HuH-7 (cell line): ENCODE results near the gene DNMBP.
"Not testable (repeated sequence)": the region's sequence is repeated elsewhere in the genome, so short reads cannot be mapped to it uniquely, and the experiment has no call there.

Source experiments
- DNase-seq: peaks from one replicate; pipeline ENCODE4 v3.0.0; 2011; ENCODE audit warnings: low spot score

DNMBP gene

DNA sequence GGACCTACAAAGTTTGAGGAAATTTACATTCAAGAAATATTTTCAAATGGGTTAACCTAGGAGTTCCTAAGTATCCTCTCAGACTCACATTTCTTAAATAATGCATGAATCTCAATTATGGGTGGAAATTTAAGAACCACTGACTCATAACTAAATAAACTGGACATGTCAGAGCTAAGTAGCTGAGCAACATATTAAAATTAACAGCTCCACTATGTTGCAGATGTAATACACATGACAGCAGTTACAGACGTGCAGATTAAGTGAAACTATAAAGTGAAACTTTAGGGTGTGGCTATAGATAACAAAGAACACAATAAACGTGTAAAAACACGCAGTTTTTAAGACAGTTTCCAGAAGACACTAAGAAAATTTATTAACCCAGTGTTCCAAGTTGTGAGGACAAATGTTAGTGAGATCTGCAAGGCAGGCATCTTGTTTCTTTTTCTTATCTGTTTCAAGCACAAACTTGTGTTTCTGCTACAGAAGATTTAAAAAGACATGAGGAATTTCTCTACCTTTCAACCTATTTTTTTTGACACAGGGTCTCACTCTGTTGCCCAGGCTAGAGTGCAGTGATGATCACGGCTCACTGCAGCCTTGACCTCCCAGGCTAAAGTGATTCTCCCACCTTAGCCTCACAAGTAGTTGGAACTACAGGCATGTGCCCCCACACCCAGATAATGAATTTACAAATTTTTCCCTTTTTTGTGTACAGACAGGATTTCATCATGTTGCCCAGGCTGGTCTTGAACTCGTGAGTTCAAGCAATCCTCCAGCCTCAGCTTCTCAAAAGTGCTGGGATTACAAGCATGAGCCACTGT, 25.3 kb downstream of the DNMBP start:
- no peak for DNase-seq

DNA sequence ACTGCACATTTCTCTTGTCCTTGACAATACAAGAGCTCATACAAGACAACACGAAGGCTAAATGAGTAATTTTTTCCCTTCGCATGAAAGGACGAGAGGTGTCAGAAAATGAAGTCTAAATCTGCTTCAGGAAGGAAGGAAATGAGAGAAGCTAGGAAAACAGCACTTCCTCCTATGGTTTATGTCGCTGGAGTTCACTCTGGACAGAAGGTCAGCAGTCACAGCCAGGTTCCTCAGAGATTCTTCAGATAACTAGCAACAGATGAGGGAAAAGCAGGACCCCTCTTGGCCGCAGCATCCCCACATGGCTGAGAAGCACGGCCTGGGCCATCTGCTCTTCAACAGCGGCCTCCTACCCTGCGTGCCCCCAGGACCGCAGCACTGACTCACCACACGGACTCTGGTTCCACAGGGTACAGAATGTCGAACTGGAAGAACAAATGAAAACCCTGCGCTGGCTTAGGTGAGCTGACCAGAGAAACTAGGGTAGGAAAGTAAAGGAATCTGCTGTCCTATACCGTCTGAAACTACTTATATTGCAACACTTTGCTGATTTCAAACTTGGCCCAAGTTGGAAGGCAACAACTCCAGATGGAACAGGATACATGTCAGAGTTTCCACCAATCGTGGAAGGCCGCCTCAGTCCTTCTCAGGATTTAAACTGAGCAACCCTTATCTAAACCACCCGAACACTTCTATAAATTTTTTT, 26.3 kb downstream of the DNMBP start:
- no peak for DNase-seq

DNA sequence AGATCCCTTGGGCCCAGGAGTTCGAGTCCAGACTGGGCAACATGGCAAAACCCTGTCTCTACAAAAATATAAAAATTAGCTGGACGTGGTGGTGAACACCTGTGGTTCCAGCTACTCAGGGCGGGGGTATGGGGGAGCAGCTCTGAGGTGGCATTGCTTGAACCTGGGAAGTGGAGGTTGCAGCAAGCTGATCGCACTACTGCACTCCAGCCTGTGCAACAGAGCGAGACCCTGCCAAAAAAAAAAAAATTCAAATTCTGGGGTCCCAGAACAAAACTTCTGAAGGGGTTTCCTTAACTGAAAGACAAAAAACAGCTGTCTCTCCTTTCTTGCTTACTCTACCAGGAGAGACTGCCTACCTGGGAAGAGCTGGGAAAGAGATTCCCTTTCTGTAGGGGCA, 27.0 kb downstream of the DNMBP start:
- no peak for DNase-seq

DNA sequence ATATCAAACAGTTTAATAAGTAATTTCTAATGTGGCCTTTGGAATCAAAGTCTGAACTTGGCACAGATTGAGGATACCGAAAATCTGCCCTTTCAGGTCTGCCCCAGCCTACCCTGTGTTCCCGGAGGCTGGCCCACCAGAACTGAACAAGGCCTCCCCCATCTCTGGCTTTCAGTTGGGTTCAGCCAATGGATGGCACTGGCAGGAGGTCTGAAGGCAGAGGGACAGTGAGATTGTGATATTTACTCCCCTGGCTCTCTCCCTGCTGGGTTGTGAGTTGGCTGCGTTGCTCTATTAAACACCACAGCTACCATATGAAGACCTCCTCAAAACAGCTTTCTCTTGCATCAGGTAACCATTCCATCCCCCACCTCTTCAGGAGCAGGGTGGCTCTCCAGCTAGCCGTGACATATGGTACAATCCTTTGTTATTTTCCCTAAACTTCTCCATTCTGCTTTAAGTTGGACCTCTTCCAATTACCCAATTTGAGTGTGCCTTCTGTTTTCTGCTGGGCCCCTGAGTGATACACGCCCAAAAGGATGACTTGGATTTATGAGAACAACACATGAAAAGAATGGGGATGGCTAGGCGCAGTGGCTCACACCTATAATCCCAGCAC, 28.1 kb downstream of the DNMBP start:
- DNase-seq: no peak

DNA sequence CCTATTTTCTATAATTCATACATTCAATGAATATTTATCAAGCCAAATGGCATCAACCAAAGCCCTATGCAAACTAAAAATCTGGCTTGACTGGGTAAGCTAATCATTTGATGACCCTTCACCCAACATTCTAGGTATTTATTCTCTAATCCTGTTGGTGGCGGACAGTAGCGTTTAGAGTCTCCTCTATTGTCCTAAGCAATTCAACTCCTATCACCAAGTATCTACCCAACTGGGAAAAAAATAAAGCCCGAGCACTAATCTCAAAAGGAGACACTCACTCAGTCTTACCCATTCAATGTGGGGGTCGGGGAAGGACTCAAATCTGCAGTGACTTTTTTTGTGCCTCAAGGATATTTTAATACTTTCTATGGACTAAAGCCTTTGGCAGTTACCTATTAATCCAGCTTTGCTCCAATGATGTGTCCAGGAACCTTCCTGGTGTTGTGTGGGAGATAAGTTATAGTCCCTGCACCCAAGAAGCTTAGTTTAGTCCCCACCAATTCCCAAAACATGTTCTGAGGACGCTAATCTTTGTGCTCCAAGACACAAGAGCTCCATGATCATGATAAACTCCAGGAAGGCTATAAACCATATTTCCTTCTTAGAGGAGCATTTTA, 30.6 kb downstream of the DNMBP start:
- DNase-seq: no peak

DNA sequence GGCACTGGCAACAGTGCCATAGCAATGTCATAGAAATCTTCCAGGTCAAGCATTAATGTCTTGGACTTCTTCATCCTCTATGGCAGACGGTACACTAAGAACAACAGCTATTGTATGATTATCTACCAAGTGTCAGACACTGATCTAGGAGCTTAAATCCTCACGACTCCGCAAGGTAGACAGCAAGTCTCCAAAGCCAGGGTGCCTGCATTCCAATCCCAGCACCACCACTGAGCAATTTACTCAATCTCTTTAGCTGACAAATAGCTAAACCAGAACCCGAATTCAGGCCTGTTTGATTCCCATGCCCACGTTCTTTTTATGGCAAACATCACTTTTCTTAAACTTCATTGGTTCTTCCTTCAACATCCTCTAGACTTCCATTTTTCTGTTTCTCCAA, 31.8 kb downstream of the DNMBP start:
- no peak for DNase-seq

DNA sequence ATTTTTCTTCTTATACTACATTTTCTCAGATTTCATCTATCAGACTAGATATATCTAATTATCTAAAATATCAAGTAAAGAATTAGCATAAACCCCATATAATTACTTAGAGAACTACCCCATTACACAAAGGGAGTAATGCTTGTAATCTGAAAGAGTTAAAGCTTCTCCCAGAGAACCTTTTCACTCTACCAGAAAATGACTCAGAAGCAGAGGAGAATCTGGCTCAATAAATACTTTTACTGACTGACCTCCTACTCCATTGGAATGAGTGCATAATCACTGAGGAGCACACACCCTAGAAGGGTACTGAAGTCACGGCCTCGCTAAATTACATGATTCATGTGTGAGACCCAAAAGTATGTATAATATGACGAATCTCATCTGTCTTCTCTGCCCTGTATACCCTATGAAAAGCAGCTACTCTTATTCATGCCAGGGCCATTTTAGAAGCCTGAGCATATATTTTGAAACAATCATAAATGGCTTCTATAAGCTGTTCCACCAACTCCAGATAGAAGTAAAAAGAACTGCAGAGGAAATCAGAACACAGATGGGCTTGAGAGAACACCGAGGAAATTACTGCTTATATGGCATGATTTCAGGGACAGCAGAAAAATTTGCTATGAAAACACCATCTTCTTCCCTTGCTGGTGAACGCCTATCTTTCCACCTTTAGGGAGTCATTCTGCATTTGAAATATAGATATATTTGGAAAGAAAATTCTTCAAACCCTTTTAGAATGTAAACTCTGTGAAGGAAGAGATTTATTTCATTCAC, 32.7 kb downstream of the DNMBP start:
- no peak for DNase-seq

DNA sequence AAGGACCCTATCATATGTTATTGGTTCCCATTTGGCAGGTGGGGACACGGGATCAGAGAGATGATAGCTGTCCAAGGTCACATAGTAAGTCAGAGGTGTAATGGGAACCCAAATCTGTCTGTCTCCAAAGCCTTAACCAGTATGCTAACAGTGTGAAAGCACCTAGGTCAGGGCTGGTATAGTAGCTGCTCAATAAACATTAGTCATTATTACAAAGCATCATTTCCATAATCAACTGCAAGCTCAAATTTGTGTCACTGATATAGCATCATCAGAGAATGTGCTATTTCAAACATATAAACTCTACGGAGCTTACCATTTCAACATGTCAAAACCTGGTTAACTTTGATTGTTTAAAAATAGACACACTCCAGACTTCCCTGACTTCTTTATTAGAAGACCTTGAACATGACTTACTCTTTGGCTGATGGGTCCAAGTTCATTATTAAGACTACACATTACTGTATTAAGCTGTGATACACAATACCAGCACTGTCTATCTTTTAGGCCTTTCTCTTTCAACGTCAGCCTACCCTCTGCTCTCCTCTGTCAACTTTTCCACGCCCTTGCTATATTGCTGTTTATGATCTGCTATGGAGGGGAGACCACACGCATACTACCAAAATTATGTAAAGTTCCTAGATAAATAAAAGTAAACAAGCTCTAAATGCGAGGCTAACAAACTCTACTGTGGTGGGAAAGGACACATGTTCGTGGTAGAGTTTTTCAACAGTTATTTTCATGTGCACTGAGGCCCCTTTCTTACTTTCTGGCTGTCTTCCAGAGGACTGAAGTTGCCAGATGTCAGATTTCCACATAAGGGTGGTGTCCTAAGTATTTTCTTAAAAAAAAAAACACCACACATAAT, 33.6 kb downstream of the DNMBP start:
- no peak for DNase-seq

DNA sequence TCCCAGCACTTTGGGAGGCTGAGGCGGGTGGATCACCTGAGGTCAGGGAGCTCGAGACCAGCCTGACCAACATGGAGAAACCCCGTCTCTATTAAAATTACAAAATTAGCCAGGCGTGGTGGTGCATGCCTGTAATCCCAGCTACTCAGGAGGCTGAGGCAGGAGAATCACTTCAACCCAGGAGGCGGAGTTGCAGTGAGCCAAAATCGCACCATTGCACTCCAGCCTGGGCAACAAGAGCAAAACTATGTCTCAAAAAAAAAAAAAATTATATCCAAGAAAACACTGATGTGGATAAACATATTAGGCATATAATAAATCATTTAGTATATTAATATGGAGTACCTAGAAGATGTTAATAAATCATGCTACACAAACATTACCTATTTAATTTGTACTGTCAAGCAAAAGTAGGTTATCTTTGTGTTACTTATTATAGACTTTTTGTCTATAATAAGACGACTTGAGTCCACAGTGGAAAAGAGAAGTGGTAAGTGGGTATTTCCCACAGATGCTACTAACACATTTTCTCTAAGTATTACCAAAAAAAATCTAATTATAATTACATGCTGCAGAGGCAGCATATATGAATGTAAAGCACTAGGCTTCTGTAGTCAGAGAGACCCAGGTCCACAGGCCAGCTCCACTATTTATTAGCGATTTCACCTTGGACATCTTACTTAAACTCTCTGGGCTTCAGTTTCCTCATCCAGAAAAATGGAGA, 34.5 kb downstream of the DNMBP start:
- no peak for DNase-seq

DNA sequence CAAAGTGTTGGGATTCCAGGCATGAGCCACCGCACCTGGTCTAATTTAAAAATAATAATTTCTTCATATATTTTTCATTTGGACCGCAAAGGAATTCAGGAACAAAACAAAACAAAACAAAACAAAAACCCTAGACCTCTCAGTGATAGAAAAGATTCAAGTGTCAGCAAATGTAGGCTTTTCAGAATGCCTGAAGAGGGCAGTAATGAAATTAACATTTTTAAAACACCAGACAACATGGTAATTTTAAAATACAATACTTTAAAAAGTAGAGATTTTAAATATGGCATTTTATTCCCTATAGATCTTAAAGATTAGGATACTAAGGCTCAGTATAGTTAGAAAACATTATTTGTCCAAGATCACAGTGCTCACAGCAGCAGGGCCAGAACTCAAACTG, 36.6 kb downstream of the DNMBP start:
- no peak for DNase-seq

DNA sequence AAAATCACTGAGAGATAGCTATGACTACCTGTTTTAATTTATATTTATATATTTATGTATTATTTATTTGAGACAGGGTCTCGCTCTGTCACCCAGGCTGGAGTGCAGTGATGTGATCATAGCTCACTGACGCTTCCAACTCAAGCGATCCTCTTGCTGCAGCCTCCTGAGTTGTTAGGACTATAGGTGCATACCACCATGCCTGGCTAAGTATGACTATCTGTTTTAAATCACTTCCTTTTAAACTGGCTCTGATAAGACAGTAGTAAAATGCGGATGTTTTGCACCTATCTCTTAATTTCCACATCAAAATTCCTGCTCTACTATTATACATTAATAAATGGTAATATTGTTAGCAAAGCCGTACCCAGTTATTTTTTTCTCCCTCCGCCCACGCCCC, 41.8 kb downstream of the DNMBP start:
- DNase-seq: no peak

DNA sequence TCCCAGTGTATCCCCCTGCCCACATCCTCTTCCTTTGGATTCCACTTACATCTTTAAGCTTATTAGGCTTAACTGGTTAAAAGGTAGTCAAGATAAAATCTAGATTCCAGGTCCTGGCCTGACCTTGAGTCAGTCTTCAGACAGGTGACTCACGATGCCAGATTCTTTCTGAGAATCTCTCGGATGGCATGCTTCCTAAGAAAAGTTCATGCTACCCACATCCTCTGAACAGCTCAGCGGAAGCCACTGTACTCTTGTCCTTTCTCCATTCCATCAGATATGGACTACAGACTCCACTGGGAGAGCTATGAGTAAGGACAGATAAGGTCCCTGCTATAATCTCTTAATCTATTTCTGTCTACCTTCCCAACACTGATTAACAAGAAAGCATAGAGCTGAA, 43.4 kb downstream of the DNMBP start:
- no peak for DNase-seq

DNA sequence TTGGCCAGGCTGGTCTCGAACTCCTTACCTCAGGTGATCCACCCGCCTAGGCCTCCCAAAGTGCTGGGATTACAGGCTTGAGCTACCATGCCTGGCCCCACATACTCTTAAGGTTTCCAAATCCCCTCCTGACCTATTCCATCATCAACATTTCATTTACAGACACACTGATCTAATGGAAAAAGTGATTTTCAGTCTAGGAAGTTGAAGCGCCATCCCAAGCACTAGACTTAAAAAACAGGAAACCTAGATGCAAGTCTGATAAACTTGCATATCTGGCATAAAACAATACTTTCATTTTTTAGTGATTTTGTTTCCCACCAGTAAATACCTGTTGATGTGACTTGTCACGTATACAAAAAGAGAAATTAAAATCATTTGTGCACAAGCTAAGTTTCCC, 44.0 kb downstream of the DNMBP start:
- DNase-seq: no peak

DNA sequence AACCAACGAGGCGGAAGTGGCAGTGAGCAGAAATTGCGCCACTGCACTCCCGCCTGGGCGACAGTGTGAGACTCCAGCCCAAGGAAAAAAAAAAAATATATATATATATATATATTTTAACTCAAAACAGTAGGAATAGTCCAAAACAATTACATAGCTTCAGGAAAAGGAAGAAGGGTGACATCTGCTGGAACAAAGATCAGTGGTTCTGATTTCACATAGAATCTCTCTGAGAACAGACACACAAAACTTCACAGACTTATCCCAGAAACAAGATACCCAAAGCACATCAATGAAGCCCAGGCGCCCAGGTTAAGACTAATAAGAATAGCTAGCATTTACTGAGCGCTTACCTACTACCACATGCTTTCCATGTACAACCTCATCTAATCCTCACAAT, 45.0 kb downstream of the DNMBP start:
- no peak for DNase-seq

DNA sequence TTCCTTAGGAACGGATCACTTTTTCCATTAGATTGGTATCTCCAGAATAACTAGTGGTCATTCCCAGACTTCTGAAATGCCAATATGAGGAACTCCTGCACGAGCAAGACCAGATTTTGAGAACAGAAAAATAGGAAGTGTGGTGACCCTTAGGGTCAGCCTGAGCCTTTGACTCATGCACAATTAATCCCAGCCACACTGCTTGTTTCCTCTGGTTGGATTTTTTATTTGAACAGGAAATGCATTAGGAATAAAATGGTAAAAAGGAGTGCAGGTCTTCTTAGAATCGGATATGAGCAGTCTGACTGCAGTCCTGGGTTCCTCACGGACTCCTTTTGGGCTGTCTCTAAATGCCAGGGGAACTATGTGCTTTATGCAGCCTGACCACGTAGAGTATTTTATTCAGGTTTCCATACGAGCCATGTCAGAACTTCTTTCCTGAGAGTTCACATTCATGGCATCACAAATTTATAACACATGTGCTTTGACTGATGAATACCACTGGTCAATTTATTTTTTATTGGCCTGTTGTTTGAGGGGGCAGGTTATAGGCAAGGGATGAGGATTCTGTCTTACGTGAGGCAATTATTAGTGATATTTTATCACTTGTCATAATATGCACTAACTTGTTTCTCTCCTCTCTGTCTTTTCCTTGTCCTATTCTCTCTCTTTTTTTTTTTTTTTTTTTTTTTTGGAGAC, 46.1 kb downstream of the DNMBP start:
- not testable (repeated sequence) for DNase-seq

DNA sequence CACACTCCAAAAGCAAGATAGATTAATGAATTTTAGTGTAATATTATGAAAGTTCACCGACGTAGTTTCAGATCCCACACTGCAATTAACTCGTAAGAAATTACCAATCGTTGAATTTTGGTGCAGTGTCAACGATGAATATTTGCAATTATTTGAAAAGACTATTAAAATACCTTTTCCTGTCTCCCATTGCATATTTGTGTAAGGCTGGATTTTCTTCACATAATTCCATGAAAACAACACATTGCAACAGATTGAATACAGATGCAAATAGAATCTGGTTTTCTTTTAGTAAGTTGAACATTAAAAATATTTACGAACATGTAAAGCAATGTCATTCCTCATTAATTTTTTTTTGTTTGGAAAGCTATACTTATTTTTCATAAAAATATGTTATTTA, 50.9 kb downstream of the DNMBP start:
- DNase-seq: no peak

DNA sequence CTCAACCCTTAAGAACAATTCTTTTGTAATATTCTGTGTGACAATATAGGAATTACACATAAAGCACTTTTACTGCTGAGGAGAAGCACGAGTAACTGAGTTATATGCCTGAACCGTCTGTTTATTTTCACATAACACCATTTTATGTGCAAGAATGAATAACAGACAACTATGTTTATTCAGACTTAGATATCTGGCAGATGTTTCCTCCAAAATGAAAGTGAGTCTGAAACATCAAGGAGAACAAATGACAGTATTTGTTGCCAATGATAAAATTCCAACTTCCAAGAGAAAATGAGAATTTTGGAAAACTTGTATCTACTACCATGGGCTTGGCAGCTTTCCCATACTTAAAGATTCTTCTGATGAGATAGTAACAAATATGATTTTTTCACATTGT, 51.4 kb downstream of the DNMBP start:
- DNase-seq: no peak

DNA sequence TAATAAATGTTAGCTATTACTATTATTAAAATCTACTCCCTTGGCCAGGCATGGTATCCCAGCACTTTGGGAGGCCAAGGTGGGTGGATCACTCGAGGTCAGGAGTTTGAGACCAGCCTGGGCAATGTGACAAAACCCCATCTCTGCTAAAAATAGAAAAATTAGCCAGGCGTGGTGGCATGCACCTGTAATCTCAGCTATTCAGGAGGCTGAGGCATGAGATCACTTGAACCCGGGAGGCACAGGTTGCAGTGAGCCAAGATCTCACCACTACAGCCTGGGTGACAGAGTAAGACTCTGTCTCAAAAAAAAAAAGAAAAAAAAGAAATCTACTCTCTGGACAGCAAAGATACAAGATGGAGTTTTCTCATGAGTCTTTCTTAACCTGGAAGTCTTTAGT, 56.2 kb downstream of the DNMBP start:
- DNase-seq: not testable (repeated sequence)

DNA sequence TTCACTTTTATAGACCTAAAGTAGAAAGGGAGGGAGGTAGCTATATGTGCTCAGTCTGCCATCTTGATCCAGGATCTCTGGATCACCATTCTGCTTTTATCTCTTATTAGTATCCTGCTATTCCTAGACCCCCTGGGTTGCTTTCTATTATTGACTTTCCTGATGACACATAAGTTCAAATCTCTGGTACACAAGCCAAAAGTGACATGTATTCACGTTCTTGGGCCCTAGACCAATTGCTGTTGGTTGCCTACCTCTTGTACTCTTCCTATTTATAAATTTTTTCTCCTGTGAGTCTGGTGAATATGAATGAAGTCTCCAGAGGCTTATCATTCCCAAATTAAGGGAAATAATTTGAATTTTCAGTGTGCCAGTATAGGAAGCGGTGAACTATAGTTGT, 56.9 kb downstream of the DNMBP start:
- DNase-seq: no peak

DNA sequence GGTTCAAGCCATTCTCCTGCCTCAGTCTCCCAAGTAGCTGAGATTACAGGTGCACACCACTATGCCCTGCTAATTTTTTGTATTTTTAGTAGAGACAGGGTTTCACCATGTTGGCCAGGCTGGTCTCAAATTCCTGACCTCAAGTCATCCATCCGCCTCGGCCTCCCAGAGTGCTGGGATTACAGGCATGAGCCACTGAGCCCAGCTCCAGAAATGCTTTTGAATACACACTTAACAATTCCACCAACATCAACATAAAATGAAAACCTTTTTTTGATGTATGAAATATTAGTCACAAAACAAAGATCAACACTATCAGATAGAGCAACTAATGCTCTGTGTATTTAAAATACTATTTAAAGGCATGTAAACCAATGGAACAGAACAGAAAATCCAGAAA, 63.7 kb downstream of the DNMBP start:
- not testable (repeated sequence) for DNase-seq
